Stimulated activated CD4-positive, alpha-beta T cell treated with anti-CD3 and anti-CD28 coated beads, Interleukin-1b, Interleukin-23, amount 100 ng/mL, for 24 hours (primary cell): ENCODE data around the gene PPFIA2.
"Not testable (repeated sequence)": the region's sequence is repeated elsewhere in the genome, so short reads cannot be mapped to it uniquely, and the experiment has no call there.

Experiments used
- DNase-seq, 4 experiments: peaks; one replicate each; pipeline ENCODE4 v3.0.0-alpha.2; 2020; ENCODE audit warnings: low read depth in 4 of 4, low spot score in 1 of 4

PPFIA2 gene

GRCh38 chr12:81211306-81211705 lies 547.8 kb downstream of the PPFIA2 start:
- DNase-seq = no peak

GRCh38 chr12:81209772-81210225 lies 549.4 kb downstream of the PPFIA2 start:
- DNase-seq = not testable (repeated sequence)

- DNase-seq = no peak
These were observed 550.1 kb downstream of the PPFIA2 start for GRCh38 chr12:81209012-81209411.

- DNase-seq = no peak
These were observed 550.8 kb downstream of the PPFIA2 start for GRCh38 chr12:81208187-81208911.
